Glomerular endothelial cell (primary cell): ENCODE measurements around the gene CACFD1. TPM values are rescaled to one million over a fixed set of nuclear protein-coding genes. Genes with fewer than 3 reads are reported as not detected.
"Not testable (repeated sequence)": the region's sequence is repeated elsewhere in the genome, so short reads cannot be mapped to it uniquely, and the experiment has no call there.

Experiments used
- DNase-seq: peaks from one replicate; pipeline ENCODE4 v3.0.0-alpha.2; 2011; ENCODE audit warnings: low read depth, low spot score; ENCODE audit errors: extremely low read depth
- total RNA-seq: library from RNA; depleted of rRNA; stranded (reverse); fragments of >200 nt; gene quantifications from 2 replicates; pipeline ENCODE4 v1.2.3, GENCODE V29; 2015

The CACFD1 gene
- total RNA-seq, 1 donor from 2014 or later: 12.3 TPM

GRCh38 chr9:133439337-133439736 lies 20.4 kb upstream of the CACFD1 start:
- no peak for DNase-seq

- no peak for DNase-seq
Measured at GRCh38 chr9:133440874-133441273, 18.9 kb upstream of the CACFD1 start.

GRCh38 chr9:133441571-133441970 lies 18.2 kb upstream of the CACFD1 start:
- DNase-seq: no peak

- DNase-seq: no peak
Measured at GRCh38 chr9:133443248-133443647, 16.5 kb upstream of the CACFD1 start.

GRCh38 chr9:133443982-133444381 lies 15.8 kb upstream of the CACFD1 start:
- DNase-seq: no peak

- DNase-seq: no peak
Measured at GRCh38 chr9:133445293-133445969, 14.3 kb upstream of the CACFD1 start.

GRCh38 chr9:133448487-133448972 lies 11.2 kb upstream of the CACFD1 start:
- DNase-seq: no peak

GRCh38 chr9:133449760-133450159 lies 10.0 kb upstream of the CACFD1 start:
- DNase-seq: no peak

GRCh38 chr9:133451865-133452264 lies 7.9 kb upstream of the CACFD1 start:
- DNase-seq: not testable (repeated sequence)

- DNase-seq: no peak
Measured at GRCh38 chr9:133452562-133452961, 7.2 kb upstream of the CACFD1 start.

- DNase-seq: no peak
Measured at GRCh38 chr9:133453651-133454050, 6.1 kb upstream of the CACFD1 start.

GRCh38 chr9:133454325-133454724 lies 5.5 kb upstream of the CACFD1 start:
- DNase-seq: no peak

GRCh38 chr9:133454943-133455673 lies 4.7 kb upstream of the CACFD1 start:
- DNase-seq: no peak

- DNase-seq: no peak
Measured at GRCh38 chr9:133455936-133456335, 3.8 kb upstream of the CACFD1 start.

- DNase-seq: no peak
Measured at GRCh38 chr9:133456409-133456808, 3.4 kb upstream of the CACFD1 start.

- no peak for DNase-seq
Measured at GRCh38 chr9:133457233-133457632, 2.5 kb upstream of the CACFD1 start.

- DNase-seq: no peak
Measured at GRCh38 chr9:133457748-133458147, 2.0 kb upstream of the CACFD1 start.

- no peak for DNase-seq
Measured at GRCh38 chr9:133458643-133459312, 1.0 kb upstream of the CACFD1 start.

- no peak for DNase-seq
Measured at GRCh38 chr9:133460405-133461175, 812 bp downstream of the CACFD1 start.

GRCh38 chr9:133461975-133462374 lies 2.2 kb downstream of the CACFD1 start:
- no peak for DNase-seq
